Sigmoid colon (tissue), 7 donors: ENCODE results near the gene CD81. TPM values are rescaled to one million over a fixed set of nuclear protein-coding genes. Genes with fewer than 3 reads are reported as not detected.

ENCODE experiments used
- DNase-seq: peaks from one replicate; pipeline ENCODE4 v3.0.0-alpha.2; 2019
- H3K27ac ChIP-seq, 4 donors: fragments of 200-600 bp; sonication (generic); one replicate each; pipeline ENCODE4 v1.5.1; 2016 to 2019; ENCODE audit warnings: mild to moderate bottlenecking in 1 of 4
- H3K27me3 ChIP-seq, 3 donors: fragments of 200-600 bp; sonication (generic); one replicate each; pipeline ENCODE4 v1.5.1; 2019; ENCODE audit warnings: mild to moderate bottlenecking in 1 of 3
- H3K36me3 ChIP-seq, 4 donors: fragments of 200-600 bp; sonication (generic); one replicate each; pipeline ENCODE4 v1.5.1; 2016 to 2019
- H3K4me1 ChIP-seq, 4 donors: fragments of 200-600 bp; sonication (generic); one replicate each; pipeline ENCODE4 v1.5.1; 2017 to 2019
- H3K4me3 ChIP-seq, 4 donors: fragments of 200-600 bp; sonication (generic); one replicate each; pipeline ENCODE4 v1.5.1; 2017 to 2019; ENCODE audit warnings: mild to moderate bottlenecking in 2 of 4, moderate library complexity in 1 of 4
- H3K9me3 ChIP-seq, 4 donors: fragments of 200-600 bp in 3 of 4; sonication (generic) in 3 of 4; one replicate each; pipeline versions ENCODE4 v1.5.1 to v1.6.1; 2013 to 2019
- CTCF ChIP-seq, 4 experiments: fragments of 450-650 bp in 3 of 4; fragments of 200-600 bp in 1 of 4; IDR thresholded peaks; one replicate each; pipeline ENCODE4 v1.5.1; 2016 to 2019; ENCODE audit warnings: antibody characterized with exemption in 4 of 4, mild to moderate bottlenecking in 3 of 4, moderate library complexity in 2 of 4
- EP300 ChIP-seq, 4 donors: sonication (generic); formaldehyde crosslinking; IDR thresholded peaks; one replicate each; pipeline ENCODE4 v1.6.1; 2017; ENCODE audit warnings: antibody characterized with exemption in 4 of 4
- POLR2A ChIP-seq, 2 donors: fragments of 450-650 bp; IDR thresholded peaks; one replicate each; pipeline ENCODE4 v1.6.1; 2016; ENCODE audit warnings: antibody characterized with exemption in 2 of 2, mild to moderate bottlenecking in 2 of 2, moderate library complexity in 2 of 2
- POLR2AphosphoS5 ChIP-seq, 4 donors: sonication (generic); formaldehyde crosslinking; IDR thresholded peaks; one replicate each; pipeline ENCODE4 v1.6.1; 2017; ENCODE audit warnings: antibody characterized with exemption in 4 of 4
- WGBS, 2 donors: extraction: QIAGEN DNeasy Blood & Tissue Kit; methylation state at CpG; one replicate each; pipeline ENCODE4 v1.1.7; 2013; 5-methylcytosine and 5-hydroxymethylcytosine counted together
- intact Hi-C: fragments of 100-400 bp; cut with DNase I; formaldehyde crosslinking; loops from one replicate; pipeline ENCODE4 v1.15.1; 2023
- polyA plus RNA-seq, 3 donors: library from polyadenylated mRNA; stranded (reverse); fragments of 200-250 nt; gene quantifications; one replicate each; pipeline ENCODE4 v1.2.3, GENCODE V29; 2013
- total RNA-seq, 4 donors: library from RNA; depleted of rRNA; stranded (reverse); fragments of >200 nt; gene quantifications; one replicate each; pipeline ENCODE4 v1.1.0, GENCODE V29; 2016
- donor health status: healthy with polysubstance abuse.
- donor health status: Bipolar disorder and iron deficiency.
- donor health status: healthy.

The CD81 gene
- total and polyA plus RNA-seq, 7 donors = 67.9 to 625 (median 401) TPM

DNA sequence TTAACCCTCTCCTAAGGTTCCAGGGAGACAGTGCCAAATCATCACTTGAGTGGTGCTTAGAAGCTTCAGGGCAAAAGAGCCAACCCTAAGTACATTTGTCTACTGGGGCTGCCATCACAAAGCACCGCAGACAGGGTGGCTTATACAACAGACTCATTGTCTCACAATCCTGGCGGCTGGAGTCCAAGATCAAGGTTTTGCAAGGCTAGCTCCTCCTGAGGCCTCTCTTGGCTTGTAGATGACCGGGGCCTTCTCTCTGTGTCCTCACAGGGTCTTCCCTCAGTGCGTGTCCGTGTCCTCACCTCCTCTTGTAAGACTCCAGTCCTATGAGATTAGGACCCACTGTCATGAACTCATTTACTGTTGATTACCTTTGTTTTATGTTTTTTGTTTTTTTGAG is 34.1 kb upstream of the CD81 start:
- Histone ChIP-seq H3K27me3 (no peaks in the 10 kb centered on the region), H3K9me3 (no peaks in the 10 kb centered on the region), H3K36me3 (no peaks in the 10 kb centered on the region), H3K4me1 (no peaks in the 10 kb centered on the region), H3K4me3 (no peak overlapping the region), H3K27ac (no peak overlapping the region)
- 66 to 90% methylated on average over 5 of the region's 5 CpGs for WGBS, 2 donors
- DNase-seq = no peak
- TF ChIP-seq POLR2A (IDR thresholded peaks at IDR 0.05) = no peak
- TF ChIP-seq EP300 (IDR thresholded peaks at IDR 0.05) = no peak
- TF ChIP-seq CTCF (IDR thresholded peaks at IDR 0.05) = no peak
- no peak for TF ChIP-seq POLR2AphosphoS5 (IDR thresholded peaks at IDR 0.05)
- intact Hi-C loops = loop anchor here (10.0 kb wide), 1 partner anchor 232 kb away; no protein-coding TSS in a partner anchor

DNA sequence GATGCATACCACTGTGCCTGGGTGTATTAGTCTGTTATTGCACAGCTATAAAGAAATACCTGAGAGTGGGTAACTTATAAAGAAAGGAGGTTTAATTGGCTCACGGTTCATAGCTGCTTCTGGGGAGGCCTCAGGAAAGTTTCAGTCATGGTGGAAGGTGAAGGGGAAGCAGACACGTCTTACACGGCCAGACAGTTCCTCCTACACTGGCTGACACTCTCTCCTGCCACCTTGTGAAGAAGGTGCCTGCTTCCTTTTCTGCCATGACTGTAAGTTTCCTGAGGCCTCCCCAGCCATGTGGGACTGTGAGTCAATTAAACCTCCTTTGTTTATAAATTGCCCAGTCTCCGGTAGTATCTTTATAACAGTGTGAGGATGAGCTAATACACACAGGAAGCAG is 33.6 kb upstream of the CD81 start:
- H3K9me3 ChIP-seq = no peaks in the 10 kb centered on the region
- intact Hi-C loops = loop anchor here (10.0 kb wide), 1 partner anchor 231 kb away; no protein-coding TSS in a partner anchor
- no peaks in the 10 kb centered on the region for H3K36me3 ChIP-seq
- no peak overlapping the region for H3K27ac ChIP-seq
- no peak overlapping the region for H3K4me3 ChIP-seq
- no peaks in the 10 kb centered on the region for H3K4me1 ChIP-seq
- no peaks in the 10 kb centered on the region for H3K27me3 ChIP-seq
- no peak for TF ChIP-seq POLR2A (IDR thresholded peaks at IDR 0.05)
- WGBS, 2 donors = 79 to 83% methylated on average over 4 of the region's 4 CpGs
- DNase-seq = no peak

- 59 to 78% methylated on average over 2 of the region's 2 CpGs for WGBS, 2 donors
- intact Hi-C loops = loop anchor here (10.0 kb wide), 1 partner anchor 230 kb away; no protein-coding TSS in a partner anchor
- DNase-seq = no peak
- TF ChIP-seq EP300 (IDR thresholded peaks at IDR 0.05) = no peak
- TF ChIP-seq CTCF (IDR thresholded peaks at IDR 0.05) = no peak
- TF ChIP-seq POLR2AphosphoS5 (IDR thresholded peaks at IDR 0.05) = no peak
- TF ChIP-seq POLR2A (IDR thresholded peaks at IDR 0.05) = no peak
- Histone ChIP-seq H3K4me3 (no peak overlapping the region), H3K27ac (no peak overlapping the region), H3K4me1 (no peaks in the 10 kb centered on the region), H3K27me3 (no peaks in the 10 kb centered on the region), H3K9me3 (peaks cover 0 to 10% (median 3%) of the 10 kb centered on the region in 4 donors), H3K36me3 (no peaks in the 10 kb centered on the region)
These were observed 32.1 kb upstream of the CD81 start for GRCh38 chr11:2345050-2345449.

DNA sequence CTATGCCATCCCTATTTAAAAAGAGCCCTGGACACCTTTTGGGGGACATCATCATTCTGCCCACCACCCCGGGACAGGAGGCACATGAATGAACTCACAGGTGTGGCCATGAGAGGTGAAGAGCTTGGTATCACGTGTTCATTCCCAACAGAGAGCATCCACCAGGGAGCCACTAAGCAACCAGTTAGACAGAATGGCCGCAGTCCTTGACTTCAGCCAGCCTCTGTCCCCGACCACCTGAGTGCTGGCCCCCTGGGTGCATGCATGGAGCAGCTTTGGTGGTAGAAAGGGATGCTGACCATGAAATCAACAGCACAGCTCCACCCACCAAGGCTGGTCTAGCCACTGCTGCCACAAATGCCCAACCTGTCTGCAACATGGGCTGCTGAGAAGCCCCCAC is 31.1 kb upstream of the CD81 start:
- no peak overlapping the region for H3K27ac ChIP-seq
- intact Hi-C loops = loop anchor here (10.0 kb wide), 1 partner anchor 229 kb away; no protein-coding TSS in a partner anchor
- no peak overlapping the region for H3K4me3 ChIP-seq
- WGBS, 2 donors = 88 to 91% methylated on average over 4 of the region's 4 CpGs
- no peak for DNase-seq
- no peak for TF ChIP-seq POLR2AphosphoS5 (IDR thresholded peaks at IDR 0.05)
- no peak for TF ChIP-seq CTCF (IDR thresholded peaks at IDR 0.05)
- no peak for TF ChIP-seq EP300 (IDR thresholded peaks at IDR 0.05)
- TF ChIP-seq POLR2A (IDR thresholded peaks at IDR 0.05) = no peak
- no peaks in the 10 kb centered on the region for H3K4me1 ChIP-seq
- H3K9me3 ChIP-seq = peaks cover 0 to 10% (median 3%) of the 10 kb centered on the region in 4 donors
- H3K36me3 ChIP-seq = no peaks in the 10 kb centered on the region
- H3K27me3 ChIP-seq = no peaks in the 10 kb centered on the region

DNA sequence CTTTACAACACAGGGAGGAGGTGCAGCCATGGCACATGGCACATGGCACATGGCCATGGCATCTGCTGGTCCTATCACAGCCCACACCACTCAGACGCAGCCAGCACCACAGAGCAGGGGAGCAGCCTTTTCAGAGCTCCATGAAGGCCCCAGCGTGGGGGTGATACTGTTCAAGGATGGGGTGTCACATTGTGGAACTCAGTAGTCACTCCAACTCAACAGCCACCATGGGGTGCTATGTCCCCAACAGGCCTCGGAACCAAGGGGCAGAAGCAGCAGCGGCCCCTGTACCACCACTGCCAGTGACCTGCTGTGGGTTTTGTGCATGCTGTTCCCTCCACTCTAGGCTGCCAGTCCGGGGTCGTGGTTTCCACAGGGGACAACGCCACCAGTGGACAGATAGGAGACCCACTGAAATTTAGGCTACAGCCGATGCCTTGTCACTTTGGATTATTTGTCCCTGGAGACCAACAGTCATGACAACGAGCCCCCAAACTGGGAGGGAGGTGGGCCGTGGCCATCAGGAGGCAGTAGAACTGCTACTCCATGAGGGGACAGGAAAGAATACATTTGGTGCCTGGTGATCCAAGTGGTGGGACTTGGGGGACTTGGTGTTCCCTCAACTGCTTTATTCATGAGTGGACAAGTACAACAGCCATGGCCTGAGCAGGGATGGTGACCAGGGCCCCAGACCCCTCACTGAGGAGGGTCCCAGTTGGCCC is 30.4 kb upstream of the CD81 start:
- intact Hi-C loops = loop anchor here (10.0 kb wide), 1 partner anchor 228 kb away; no protein-coding TSS in a partner anchor

More for the DNA sequence above, 30.4 kb upstream of the CD81 start:
- TF ChIP-seq EP300 (IDR thresholded peaks at IDR 0.05) = no peak
- no peak for TF ChIP-seq CTCF (IDR thresholded peaks at IDR 0.05)
- TF ChIP-seq POLR2AphosphoS5 (IDR thresholded peaks at IDR 0.05) = no peak
- TF ChIP-seq POLR2A (IDR thresholded peaks at IDR 0.05) = no peak
- peaks cover 0 to 10% (median 3%) of the 10 kb centered on the region in 4 donors for H3K9me3 ChIP-seq
- no peaks in the 10 kb centered on the region for H3K4me1 ChIP-seq
- no peaks in the 10 kb centered on the region for H3K27me3 ChIP-seq
- H3K36me3 ChIP-seq = no peaks in the 10 kb centered on the region
- H3K27ac ChIP-seq = no peak overlapping the region
- WGBS, 2 donors = 84 to 86% methylated on average over 10 of the region's 10 CpGs
- DNase-seq = no peak
- H3K4me3 ChIP-seq = no peak overlapping the region
